Stimulated activated CD4-positive, alpha-beta T cell treated with anti-CD3 and anti-CD28 coated beads, Interleukin-2, amount 100 ng/mL, for 48 hours (primary cell): ENCODE results near the gene PAK6.

Source experiments
- DNase-seq, 2 donors: peaks; one replicate each; pipeline ENCODE4 v3.0.0-alpha.2; 2020

PAK6 gene

GRCh38 chr15:40238532-40239403 is at the start of gene PAK6:
Gene PAK6, plus strand, starts transcription at chr15:40239063. Its CDS starts 25,723 bp downstream, at chr15:40264786.
- DNase-seq = peak; percentile 24 to 41

DNA sequence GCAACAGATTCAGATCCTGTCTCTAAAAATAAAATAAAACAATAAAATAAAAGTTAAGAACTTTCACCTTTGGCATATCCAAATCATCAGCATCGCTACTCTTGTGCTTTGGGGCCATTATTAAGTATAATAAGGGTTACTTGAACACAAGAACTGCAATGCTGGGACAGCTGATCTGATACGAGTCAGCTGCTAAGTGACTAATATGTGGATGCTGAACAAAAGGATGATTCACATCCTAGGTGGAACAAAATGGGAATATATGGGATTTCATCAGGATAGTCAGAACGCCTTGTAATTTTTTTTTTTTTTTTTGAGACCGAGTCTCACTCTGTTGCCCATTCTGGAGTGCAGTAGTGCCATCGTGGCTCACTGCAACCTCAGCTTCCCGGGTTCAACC is 48.3 kb upstream of the PAK6 start:
- no peak for DNase-seq

DNA sequence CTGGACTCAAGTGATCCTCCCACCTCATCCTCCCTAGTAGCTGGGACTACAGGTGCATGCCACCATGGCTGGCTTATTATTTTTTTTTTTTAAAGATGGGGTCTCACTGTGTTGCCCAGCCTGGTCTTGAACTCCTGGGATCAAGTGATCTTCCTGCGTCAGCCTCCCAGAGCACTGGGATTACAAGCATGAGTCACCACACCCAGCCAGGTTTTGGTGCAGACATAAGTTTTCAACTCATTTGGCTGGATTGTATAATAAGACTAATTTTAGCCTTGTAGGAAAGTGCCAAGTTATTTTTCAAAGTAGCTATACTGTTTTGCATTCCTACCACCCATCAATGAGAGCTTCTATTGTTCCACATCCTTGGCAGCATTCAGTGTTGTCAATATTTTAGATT is 45.9 kb upstream of the PAK6 start:
- no peak for DNase-seq

DNA sequence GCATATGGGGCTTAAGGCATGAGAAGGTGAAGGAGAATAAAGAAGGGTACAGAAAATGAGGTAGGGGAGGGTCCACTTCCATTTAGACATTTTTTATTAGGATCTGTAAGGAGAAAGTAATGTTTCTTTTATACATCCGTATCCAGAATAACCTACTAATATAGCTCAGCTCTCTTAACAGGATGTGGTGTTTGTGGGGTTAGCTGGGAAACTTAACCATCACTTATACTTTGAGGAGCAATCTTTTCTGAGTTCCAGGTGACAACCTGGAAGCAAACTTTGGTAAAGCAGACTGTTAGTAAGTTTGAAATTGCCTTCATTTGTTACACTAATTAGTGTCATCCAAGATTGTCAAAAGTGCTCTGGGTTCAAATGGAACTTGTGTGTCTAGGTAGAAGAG is 41.4 kb upstream of the PAK6 start:
- no peak for DNase-seq

DNA sequence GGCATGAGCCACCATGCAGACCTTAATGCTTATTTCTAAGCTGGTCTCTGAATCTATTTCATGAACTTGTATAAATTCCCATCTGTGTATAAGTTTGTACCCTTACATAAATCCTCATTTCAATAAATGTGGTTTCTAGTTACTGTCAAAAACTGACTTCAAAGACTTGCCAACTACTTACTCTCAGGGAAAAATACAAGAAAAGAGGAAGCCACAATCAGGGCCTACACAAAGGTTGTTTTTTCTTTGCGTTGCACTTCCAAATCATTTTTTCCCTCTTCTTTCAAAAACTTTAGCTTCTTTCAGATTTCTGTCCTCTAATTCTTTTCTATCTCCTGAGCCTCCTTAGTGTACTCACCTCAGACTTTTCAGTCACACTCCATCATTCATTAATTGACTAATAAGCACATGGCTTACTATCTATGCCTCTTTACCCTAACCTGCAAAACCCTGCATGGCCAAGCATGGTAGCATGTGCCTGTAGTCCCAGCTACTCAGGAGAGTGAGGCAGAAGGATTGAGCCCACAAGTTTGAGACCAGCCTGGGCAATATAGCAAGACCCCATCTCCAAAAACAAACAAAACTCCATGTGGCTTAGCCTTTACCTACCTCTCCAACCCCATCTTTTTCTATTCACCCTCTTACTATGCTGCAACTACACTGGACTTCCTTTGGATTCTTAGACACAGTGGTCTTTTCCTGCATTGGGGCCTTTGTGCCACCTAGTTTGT is 40.3 kb upstream of the PAK6 start:
- no peak for DNase-seq

DNA sequence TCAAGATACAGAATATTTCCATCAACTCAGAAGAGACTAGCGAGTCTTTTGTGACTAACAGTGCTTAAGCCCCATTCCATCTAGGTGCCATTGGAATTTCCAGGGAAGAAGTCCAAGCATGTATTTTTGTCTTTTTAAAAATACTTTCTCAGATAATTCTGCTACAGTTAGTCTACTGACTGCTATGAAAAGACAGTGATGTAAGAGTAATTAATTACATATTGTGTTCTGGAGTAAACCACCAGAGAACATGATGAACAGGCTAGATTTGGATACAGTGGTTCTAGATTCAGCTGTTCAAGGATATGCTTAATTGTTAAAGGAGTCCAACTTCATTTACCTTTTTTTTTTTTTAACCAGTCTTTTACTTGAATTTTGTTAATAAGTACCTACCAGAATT is 34.8 kb upstream of the PAK6 start:
- no peak for DNase-seq

DNA sequence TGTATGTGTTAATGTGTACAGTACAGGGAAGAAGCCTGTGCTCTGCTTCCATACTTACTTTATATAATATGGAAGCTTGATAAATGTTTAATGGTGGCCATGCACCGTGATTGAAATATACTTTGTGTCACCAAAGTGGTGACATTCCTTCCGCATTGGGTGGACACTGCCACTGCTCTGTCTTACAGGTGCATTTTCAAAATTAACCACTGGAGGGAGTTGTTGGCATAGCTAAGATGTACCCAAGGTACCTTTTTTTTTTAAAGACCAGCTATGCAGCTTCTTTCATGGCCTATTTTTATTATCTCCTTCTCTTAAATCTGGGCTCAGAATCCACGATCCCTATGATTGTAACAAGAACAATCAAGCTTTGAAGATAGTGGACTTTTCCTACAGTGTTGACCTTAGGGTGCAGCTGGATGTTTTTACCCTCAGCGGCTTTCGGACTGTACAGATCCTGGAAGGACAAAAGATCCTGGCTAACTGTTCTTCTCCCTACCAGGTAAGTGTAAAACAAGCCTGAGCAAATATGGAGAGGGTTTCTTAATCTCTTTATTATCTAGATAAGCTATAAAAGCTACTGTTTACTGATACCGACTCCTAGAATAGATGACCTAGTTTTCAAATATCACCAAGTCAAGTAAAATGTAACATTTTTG is 21.6 kb upstream of the PAK6 start:
- DNase-seq = peak; percentile 18 to 40

GRCh38 chr15:40219801-40220200 is 19.1 kb upstream of the PAK6 start:
- DNase-seq = no peak

DNA sequence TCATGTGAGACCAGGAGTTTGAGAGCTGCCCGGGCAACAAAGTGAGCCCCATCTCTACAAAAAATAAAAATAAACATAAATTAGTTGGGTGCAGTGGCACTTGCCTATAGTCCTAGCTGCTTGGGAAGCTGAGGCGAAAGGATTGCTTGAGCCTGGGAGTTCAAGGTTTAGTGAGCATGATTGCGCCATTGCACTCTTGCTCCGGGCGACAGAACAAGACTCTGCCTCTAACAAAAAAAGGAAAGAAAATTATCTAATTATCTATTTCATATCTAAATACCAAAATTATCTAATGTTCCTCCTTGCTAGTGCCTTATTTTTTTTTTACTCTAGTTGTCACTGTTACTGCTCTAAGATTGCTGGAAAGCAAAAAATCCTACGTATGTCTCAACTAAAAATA is 16.7 kb upstream of the PAK6 start:
- DNase-seq = no peak

DNA sequence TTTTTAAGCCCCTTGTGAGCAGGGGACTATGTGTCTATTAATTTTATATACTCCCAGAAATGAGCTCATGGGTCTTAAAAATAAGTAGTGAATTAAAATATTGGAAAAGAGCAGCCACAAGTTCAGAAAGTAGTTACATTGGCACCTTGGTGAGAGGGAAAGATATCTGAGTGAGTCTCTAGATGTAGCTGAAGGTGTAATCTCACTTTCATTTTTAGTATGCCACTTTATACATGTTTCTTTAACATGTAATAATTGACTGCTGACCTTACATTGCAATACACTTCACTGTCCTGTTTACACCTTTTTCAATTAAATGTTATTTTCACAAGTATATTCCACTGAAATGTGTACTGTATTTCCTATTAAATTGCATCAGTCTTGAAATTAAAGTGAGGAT is 12.1 kb upstream of the PAK6 start:
- no peak for DNase-seq

GRCh38 chr15:40229316-40229715 is 9.5 kb upstream of the PAK6 start:
- no peak for DNase-seq

DNA sequence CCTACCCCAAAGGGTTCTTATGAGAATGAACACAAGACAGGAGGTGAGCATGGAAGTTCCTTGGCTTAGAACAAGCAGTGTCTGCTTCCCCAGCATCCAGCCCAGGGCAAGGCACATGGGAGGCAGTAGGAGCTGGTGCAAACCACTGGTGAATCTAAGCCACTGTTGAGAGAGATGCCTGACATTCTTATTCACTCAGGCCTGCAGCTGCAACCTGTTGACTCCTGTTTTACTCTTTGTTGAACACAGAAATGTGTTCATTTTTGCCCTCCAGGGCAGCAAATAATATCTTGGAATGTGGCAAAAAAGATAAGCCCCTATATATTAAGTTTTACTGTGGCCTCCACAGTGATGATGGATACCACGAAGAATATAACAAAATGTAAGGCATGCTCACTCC is 8.9 kb upstream of the PAK6 start:
- no peak for DNase-seq

- no peak for DNase-seq
Observed at GRCh38 chr15:40232625-40233070, 6.2 kb upstream of the PAK6 start.

GRCh38 chr15:40233727-40234577 is 4.9 kb upstream of the PAK6 start:
- DNase-seq = no peak

- DNase-seq = no peak
Observed at GRCh38 chr15:40234783-40235182, 4.1 kb upstream of the PAK6 start.

DNA sequence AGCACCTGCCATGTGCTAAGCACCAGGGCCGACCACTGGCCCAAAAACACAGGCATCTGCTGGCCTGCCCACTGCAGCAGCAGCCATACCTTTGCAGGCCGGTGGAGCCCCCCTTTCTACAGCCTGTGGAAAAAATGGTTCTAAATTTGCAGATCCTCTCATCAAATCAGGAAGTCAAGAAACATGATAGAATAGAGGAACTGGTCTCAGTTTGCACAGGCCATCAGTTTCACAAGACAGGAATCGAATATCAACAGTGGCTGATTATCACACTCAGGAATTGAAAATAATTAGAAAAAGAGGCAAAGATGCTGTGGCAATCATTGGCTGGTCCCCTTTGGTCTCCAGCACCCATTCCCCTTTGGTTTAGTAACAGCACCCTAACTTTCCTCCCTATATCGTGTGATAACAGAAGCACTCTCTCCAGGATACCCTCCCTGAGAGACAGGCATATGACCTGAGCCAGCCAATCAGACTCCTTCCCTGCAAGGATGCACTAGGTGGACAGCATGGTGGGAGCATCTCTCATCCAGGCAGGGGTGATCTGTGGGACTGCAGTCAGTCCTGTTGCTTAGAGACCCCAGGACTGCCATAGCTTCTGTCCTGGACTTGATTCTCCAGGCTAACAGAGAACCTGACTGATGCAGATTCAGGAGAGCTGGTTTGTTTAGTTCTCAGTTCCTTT is 3.5 kb upstream of the PAK6 start:
- DNase-seq = no peak

DNA sequence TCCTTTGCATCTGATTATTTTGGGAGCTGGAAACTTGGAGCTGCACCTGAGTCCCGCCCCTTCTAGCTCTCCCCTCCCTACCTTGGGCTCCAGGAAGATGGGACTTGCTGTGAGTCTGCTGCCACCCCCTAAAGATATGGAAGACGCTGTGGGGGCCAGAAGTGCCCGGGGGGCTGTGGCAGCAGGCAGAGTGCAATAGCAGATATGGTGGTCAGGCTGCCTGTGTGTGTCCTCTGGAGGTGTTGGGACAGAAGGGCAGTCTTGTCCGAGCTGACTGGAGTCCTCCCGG is 485 bp downstream of the PAK6 start:
- no peak for DNase-seq

GRCh38 chr15:40239693-40240618 is 1.1 kb downstream of the PAK6 start:
- DNase-seq = no peak

- no peak for DNase-seq
Observed at GRCh38 chr15:40240619-40241221, 1.9 kb downstream of the PAK6 start.
